ENCODE data around the gene ZIC4.

Gene ZIC4

DNA sequence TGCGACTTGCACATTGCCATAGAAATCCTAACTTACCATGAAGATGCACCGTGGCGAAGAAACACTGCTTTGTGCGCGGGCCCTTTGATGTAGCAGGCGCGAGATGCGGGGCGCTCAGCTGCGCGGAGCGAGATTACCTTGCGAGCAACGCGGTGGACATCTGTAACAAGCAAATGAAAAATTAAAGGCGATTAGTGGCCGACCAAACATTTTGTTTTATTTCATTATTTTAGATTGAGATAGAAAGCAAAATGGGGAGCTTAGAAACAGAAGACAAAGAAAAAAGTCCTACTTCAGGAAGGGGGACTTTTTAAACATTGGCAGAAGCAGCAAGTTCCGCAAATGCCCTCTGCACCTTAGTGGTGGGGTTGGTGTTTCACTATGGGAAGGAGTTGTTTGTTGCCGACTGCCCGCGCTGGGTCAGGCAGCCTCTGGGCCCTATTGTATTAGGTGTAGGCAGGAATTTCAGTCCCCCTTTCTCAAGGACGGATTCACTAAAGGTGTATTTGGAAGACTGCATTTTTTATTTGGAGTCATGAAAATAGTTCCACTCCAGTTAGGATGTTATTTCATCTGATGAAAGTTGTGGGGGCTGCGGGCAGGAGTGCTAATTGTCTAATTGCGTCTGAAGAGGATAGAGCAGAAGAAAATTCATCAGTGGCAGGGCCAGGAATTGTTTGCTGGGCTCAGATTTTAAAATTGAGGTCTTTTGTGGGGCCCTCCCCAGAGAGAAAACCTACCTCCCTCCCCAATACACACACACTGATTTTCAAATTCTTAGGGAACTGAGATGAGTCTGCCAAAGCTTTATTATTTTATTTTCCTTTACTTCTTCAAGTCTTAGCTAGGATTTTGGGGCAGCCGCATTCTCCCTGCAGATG, 17.4 kb downstream of the ZIC4 start:
- no peak for DNase-seq

DNA sequence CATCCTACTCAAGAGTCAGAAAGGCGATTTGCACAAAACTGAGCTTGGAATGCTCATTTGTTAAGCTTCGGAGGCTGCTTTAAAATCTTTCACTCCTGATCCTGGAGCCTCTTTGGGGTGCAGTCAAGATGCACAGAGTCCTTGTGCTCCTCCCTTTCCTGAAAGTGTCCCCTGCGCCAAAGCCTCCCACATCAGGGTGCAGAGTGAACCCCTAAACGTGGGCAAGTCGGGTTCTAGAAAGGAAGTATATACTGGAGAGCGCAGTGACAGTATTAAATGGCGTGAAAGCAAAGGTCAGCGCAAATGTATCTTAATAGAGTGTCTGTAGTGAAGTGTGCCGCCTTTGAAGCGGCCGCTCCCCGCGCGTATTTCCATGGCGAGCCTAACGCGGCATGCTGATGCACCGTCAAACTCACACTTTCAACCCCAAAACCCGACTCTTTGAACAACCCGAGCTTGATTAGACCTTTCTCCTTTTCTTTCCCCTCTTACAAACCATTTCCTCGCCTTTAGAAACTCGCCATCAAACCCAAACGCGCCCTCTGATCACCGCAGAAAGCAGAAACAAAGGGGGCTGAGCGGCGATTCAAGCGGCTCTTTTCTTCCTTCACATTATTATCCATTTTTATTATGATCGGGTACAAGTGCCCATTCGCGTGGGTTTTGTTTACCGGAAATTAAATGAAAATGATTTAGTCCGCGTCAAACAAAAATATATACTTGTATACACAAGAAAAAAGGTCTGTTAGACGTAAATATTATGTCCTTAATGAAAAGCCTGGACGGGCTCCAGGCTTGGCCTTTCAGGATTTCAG, 18.3 kb downstream of the ZIC4 start:
- no peak for DNase-seq

DNA sequence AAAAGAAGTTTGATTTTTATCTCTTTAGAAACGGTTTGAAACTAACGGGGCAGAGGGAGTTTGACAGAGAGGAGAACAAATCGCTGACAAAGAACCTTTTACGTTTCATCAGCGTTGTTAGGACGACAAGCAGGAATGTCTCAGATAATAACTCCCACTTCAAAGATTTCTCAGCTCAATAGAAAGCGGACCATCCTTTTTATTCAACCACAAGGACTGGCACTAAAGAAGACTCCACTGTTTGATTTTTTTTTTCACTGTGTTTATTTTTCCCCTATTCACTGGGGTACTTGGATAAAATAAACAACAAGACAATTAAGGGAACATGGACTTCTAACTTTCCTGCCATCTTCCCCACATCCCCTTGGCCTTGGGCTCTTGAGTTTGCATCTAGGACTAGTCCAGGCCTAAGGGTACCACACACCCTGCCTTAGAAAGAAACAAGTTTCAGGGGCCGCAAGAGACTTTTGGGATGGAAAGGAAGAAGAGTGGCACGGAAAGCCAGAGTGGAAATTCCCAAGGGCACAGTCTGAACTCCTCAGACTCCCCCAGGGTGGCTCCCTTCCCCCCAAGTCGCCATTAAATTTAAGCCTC, 19.0 kb downstream of the ZIC4 start:
- no peak for DNase-seq

DNA sequence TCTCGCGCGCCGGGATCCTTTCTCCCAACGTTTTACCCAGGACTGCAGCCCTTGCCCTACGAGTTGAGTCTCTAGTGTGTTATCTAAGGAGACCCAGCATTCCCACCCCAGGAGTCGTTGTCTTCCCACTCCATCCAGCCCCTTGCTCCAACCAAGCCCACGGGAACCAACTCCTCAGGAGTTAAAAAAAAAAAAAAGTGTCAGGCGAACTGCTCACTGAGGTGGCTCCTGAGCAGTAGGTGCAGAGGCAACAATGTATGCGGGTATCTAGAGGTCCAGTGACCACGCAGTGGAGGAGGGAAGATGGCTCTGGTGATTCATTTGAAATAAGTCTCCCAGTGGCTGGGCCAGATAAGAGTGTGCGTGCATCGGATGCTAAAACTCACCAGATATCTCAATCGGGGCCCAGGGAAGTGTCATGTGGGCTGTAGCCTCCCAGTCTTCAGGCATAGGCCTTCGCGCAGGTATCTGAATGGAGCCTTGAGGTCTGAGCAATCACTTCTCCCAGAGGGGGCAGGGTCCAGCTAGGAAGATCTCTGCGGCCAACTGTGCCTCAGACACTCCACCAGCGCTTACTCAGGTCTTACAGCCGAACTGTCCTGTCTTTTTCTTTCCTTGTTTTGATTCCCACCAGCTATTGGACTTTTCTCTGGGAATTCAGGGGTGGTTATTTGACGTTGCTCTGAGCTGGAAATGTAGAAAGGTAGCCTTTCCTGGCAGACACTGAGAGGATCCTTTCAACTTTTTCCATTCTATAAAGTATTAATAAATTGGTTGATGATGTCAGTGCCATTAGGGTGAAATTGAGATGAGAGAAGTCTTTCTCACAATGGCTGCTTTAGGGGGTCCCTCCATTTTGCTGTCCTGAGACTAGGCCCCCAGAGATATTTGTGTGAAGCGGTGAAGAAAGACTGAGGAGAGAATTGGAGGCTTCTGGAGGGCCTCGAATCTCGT, 21.0 kb downstream of the ZIC4 start:
- DNase-seq: no peak

DNA sequence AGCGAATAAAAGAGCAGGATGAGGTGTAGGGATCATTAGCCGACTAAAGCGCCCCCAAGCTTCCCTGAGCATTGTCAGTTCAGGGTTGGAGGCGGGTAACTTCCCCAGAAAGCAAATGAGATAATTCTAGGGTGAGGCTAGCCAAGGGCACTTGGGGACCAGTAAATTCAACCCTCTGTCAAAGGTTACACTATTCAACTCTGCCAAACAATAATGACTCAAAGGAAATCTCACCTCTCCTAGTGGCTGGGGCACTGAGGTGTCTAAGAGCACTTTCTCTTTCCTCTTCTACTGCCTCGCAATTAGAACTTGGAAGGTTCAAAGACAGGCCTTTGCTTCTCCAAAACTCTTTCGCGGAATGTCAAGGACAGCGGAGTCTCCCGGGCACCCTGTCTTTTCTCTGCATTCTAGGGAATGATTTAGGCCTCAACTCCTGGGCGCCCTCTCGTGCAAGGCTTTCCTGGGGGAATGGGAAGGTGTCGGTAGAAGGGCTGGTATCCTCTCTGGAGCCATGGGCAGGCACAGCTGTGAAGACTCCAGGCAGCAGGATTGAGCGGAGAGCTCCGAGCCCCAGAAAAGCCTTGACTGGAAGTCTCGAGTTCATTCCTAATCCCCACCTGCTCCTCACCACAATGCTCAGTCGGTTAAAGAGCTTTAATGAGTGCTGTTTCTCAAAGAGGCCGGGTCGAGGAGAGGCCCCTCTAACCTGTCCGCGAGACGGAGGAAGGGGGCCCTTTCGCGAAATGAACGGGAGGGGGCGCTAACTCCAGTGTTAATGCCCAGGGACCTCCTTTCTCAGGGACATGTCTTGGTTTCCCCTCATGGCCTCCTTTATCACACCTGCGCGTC, 21.9 kb downstream of the ZIC4 start:
- no peak for DNase-seq

DNA sequence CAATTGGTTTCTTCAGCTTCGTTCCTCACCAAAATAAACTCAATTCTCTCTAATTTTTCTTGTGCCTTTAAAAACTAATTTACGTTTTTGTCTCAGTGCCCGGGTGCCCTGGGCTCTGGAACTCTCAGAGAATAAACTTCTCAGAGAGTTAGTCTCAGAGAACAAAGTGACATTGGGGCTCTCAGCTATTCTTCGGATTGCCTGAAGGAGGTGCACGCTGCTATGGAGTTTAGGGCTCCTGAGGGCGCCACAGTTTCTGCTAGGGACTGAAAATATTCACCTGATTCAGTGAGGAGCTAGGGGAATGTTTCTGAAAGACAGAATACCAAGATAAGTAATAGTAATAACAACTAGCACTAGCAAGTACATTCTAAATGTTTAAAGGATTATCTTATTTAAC, 22.7 kb downstream of the ZIC4 start:
- DNase-seq: no peak

DNA sequence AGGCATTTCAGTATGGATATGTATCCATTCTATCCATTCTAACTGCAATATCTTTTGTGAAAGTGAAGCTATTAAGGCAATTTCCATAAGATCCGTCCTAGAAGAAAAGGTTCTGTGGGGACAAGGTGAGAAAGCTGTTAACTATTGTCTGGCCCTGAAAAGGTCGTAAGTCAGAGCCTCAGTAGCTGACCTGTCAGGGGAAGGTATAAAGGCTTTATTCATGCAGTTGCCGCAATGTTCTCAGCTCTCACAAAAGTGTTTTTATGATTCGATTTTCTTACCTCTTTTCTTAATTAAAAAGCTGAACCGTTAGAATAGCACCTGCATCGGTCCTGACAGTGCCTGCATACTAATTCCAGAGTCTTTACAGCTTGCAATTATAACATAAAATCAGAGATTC, 24.7 kb downstream of the ZIC4 start:
- no peak for DNase-seq

DNA sequence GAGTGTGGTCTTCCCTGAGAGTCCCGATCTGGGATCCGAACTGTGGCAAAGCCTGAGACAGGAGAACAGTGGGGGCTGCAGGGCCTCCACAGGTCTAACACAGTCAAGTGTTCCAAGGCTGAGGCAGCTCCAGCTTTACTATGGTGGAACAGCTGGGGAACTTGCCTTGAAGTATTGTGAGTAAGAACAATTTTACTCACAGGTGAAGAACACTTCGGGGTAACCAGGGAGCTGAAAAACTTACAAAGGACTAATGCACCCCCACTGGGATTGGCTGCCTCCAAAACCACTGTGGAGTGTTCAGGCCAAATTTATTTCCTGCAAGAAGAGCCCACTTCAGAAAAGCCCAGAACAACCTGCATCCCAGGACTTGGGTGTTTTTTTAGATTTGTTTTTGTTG, 25.4 kb downstream of the ZIC4 start:
- DNase-seq: no peak

DNA sequence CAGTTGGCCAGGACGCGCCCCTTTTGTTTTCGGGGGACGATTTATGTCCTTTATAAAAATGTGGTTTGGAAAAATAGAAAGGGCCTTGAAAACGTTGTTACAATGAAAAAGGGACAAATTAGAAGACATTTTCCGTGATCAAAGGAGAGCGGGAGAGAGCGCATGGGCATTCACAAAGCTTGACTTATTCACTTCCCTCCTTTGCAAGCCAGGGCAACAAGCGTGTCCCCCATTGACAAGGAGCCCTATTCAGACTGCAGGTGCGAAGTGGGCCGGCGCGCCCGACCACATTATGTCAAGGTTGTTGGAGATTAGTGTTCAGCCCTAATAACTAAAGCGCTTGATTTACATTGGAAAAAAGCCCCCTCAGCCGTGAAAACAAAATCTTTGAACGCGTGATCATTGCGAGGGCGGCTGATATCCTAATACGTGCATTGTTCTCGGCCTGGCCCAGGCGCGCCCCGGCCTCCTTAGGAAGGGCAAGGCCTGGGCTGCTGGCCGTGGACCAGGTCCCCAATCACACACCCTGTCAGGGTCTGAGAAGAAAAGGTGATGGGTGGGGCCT, 25.9 kb downstream of the ZIC4 start:
- DNase-seq: no peak

DNA sequence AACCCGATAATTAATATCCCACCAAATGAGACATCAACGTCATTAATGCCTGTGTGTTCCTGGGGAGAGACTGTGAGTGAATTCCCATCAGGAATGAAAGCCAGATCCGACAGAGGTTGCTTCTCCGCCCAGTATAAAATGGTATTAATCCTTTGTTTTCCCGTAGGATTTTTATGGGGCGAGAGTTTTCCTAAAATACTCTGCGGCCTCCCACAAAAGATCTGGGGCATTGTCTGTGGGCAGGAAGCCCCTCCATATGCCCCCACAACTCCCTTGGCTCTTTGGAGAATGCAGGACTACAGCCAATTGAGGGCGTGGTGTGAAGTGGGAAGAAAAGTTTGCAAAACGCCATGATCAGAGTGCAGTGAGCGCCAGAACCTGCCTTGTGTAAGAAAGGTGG, 26.7 kb downstream of the ZIC4 start:
- DNase-seq: no peak

DNA sequence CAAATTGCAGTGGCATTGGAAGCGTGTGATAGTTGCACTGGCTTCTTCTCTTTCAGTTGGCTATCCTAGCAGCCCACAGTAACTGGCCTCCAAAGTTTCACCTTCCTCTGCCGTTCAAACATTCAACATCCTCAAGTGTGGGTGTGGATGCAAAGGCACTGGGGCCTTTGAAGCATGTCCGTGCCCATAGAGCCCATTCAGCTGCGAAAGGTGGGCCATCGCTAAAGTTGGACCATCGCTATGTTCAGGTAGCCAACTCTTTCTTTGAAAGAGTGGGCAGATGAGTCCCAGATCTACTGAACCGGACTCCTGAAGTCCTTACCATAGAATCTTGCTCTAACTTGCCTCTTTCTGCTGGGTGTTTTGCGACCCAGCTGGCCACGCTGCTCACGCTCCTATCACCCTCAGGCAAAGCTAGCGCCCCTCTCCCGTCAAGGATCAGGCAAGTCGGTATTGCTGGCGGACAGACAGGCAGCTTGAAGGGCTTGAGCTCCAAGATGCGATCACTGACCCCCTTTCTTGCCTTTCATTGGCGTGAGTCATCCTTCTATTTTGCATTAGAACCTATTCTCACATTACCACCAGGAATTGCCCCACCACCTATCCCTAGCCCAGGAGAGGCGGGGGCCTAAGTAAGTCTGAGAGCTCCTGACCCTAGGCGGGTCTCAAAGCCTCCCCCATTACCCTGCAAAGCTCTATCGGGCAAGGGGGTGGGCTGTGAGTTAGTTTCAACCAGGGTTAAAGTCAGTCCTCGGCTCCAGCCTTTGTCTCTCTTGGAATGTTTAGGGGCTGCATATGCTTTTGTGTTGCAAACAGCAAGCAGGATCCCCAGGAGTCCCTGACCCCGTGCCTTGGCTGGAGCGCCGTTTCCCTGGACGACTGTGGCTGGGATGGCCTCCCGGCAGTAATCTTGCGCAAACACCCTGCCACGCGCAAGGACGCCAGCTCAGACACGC, 28.7 kb downstream of the ZIC4 start:
- DNase-seq: no peak

DNA sequence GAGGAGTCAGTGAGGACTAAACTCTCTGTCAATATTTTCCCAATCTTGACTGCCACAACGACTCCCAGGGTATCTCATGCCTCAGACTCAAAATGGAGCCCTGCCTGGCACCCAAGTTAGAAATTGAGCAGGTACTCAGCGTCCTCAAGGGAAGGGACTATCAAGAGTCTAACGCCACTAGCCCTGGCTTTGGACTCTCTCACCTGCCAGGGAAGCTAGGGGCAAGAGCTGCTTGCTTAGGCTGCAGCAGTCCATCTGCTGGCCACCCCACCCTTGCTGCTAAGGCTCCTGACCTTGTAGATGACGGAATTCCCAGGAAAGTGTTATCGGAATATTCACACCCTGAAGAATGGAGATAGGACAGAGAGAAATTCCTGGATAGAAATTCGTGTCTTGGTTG, 33.0 kb downstream of the ZIC4 start:
- no peak for DNase-seq

DNA sequence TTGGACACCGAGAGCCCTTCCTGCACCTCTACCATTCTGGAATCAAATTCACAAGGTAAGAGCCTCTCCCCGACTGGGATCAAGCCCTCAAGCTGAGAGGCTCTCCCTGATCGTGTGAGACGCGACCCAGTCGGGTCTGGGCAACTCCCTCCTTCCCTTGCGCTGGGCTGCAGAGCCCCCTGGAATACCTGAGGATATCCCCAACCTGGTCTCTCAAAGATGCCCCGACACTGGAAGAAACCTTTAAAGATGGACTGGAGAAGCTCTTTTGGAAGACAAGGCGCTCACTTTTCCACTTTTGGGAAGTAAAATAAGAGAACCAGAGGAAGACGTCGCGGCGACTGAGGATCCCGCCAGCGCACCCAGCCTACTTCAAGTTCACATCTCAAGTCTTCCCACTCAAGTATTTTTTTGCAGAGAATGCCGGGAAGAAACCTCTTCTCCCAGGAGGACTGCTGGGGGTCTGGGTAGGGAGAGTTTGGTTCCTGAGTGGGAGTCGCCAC, 33.8 kb downstream of the ZIC4 start:
- DNase-seq: no peak

DNA sequence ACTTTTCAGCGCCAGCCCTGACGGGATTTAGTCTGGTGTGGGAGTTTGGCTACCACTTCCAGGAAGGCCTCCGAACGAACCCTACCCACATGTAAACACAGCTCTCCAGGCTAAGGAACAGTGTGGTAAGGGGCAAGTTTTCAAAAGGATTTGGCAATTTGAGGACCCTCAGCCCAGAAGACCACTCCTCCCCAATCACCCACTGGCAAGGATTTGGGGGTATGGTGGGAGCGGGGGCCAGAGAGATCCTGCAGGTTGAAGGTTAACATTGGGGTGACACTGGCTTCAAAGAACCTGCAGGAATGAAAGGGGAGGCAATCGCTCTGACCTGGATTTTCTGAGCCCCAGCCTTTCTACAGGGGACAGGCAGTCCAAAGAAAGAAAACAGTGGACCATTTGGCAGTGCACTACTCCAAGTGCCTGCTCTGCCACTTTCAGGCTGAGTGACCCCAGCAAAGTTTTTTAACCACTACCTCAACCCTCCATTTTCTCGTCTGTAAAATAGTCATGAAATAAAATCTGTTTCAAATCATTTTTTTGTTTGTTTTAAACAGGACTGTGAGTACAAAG, 34.5 kb downstream of the ZIC4 start:
- no peak for DNase-seq

DNA sequence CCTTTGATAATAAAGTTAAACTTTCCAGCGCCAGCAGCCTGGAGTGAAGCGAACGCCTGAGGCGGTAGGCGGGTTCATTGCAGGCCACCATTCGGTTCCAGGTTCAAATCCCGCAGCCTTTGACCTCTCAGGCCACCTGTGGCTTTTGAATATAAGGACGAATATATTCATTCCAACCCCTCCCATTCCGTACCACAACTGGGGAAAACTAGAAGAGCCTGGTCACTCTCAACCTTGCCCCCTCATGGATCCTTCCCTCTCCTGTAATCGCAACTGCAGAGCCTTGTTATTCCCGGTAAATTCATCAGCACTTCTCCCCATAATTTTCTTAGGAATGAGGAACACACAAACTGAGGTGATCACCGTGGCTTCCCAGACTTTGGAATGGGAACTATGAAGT, 35.2 kb downstream of the ZIC4 start:
- no peak for DNase-seq

DNA sequence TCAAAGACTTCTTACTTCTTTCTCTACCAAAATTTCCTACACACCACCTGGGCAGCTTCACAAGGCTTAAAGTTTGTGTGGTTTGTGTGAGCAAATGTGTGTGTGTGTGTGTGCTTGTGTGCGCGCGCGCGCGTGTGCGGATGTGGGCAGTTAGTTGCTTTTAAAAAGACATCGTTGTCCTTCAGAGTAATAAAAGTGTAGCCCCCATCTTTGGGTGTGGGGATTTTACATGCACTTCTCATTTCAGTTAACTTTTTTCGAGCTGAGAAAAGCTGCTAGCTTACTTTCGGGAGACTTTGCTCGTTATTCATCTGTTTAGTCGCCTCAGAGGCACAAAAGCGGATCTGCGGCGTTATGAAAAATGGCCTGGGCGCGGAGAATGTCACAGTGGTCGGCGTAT, 36.0 kb downstream of the ZIC4 start:
- DNase-seq: no peak

DNA sequence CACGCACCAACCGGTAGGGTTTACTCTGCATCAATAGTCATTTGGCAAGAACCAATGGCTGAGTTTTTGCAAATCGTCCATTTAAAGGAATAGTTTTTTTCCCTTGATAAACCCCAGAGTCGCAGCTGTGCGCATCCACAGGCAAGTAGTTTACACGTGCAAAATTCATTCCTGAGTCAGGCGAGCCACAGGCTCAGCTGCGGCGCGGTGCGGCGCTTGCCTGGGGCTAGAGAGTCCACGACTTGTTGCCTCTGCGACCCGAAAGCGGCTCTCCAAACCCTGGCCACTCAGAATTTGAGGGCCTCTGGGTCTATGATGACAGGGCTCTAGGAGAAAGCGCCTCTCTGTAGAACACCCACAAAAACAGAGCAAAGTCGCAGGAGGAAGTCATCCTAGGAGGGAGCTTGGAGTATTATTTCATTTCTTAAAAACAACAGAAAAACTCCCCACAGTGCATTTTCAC, 36.7 kb downstream of the ZIC4 start:
- no peak for DNase-seq

DNA sequence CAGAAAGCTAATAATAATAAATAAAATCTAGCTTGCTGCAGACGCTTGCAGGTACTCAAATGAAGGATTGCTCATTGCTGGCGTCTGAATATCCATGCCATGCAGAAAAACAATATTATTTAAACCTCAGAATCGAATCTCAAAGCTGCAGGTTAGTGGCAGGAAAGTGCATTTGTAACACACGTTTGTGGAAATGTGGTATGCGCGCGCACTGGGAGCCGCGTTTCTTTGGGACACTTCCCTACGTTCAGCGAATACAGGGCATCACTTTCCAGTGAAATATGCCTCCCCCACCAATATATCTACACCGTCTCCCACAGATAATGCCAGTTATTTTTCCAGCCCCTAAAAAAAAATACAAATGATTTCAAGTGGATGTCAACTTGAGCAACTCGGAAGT, 37.1 kb downstream of the ZIC4 start:
- no peak for DNase-seq

DNA sequence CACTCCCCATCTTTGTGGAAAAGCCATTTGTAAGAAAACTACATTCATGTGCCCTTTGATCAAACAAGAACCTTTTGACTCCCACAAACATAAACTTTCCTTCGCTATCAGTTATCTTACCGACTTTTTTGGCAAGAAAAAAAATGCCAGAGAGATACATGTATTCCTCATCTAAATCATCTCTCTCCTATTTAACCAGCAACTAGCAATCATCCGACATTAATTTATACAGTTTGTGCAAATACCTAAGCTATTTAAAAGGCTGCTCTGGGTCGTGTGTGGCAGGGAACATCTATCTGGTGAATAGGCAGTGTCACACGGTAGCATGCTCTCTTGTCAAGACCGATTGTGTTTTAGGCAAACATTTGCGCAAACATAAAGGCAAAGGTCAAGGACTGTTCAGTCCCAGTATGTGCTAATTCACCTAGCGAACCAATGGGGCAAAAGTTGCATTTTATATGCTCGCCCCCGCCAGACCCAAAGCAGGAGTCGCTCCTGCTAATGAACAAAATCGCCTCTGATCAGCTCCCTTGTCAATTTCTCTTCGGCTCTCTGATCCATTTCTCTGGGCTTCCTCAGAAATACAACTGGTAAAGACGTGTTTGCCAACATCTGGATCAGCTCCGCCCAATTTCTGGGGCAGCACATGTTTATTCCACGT, 37.7 kb downstream of the ZIC4 start:
- no peak for DNase-seq
